Measurements from ENCODE around the gene FAM118A.
"Not testable (repeated sequence)": the region's sequence is repeated elsewhere in the genome, so short reads cannot be mapped to it uniquely, and the experiment has no call there.

FAM118A gene

GRCh38 chr22:45319324-45319685, 9.6 kb downstream of the FAM118A start:
- Mint-ChIP-seq H3K4me3 (peak overlapping the region; percentile 77 to 80), H3K27ac (peak overlapping the region; percentile 99 to 100), H3K27me3 (no peaks in the 10 kb centered on the region), H3K36me3 (ENCODE audit: insufficient read depth) (peaks cover 47% of the 10 kb centered on the region), H3K9me3 (no peaks in the 10 kb centered on the region), H3K4me1 (ENCODE audit: low read depth in 2 of 2) (peaks cover 38 to 40% of the 10 kb centered on the region in 2 donors)
- ATAC-seq (replicated peaks): no peak
- DNase-seq: peak in 1 of 3 experiments; percentile 50

- DNase-seq: no peak
- Mint-ChIP-seq H3K36me3 (ENCODE audit: insufficient read depth) (peaks cover 51% of the 10 kb centered on the region), H3K27me3 (no peaks in the 10 kb centered on the region), H3K4me3 (peak overlapping the region; percentile 77 to 80), H3K27ac (peak overlapping the region; percentile 99 to 100), H3K4me1 (ENCODE audit: low read depth in 2 of 2) (peaks cover 38 to 46% of the 10 kb centered on the region in 2 donors), H3K9me3 (no peaks in the 10 kb centered on the region)
- ATAC-seq (replicated peaks): no peak
Measured at GRCh38 chr22:45320357-45320976, 10.7 kb downstream of the FAM118A start.

- H3K36me3 Mint-ChIP-seq (ENCODE audit: insufficient read depth): peaks cover 59% of the 10 kb centered on the region
- ATAC-seq (replicated peaks): no peak
- no peak overlapping the region for H3K4me3 Mint-ChIP-seq
- H3K9me3 Mint-ChIP-seq: no peaks in the 10 kb centered on the region
- H3K27ac Mint-ChIP-seq: peak overlapping the region; percentile 99 to 100
- no peaks in the 10 kb centered on the region for H3K27me3 Mint-ChIP-seq
- no peak for DNase-seq
- peaks cover 40 to 50% of the 10 kb centered on the region in 2 donors for H3K4me1 Mint-ChIP-seq (ENCODE audit: low read depth in 2 of 2)
Measured at GRCh38 chr22:45321827-45322226, 12.1 kb downstream of the FAM118A start.

DNA sequence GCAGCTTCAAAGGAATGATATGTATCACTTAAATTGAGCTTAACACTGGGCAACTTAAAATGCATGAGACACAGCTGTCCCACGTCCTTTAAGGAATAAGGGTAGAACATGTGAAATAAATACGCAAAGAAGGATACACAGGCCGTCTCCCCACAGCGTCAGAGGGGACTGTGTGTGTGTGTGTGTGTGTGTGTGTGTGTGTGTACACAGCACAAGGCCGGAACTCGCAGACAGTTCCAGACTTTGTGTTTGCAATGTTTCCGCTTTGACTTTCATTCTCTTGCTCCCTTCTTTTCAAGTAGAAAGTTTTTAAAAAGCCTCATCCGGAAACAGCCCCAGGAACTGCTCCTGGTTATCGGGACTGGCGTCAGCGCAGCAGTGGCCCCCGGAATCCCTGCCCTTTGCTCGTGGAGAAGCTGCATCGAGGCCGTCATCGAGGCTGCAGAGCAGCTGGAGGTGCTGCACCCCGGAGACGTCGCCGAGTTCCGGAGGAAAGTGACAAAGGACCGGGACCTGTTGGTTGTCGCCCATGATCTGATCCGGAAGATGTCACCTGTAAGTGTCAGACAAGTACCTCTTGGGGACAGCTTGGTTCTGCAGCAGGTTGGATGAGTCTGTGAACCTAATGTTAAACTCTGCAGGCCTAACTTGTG, 13.3 kb downstream of the FAM118A start:
- Mint-ChIP-seq H3K27me3 (no peaks in the 10 kb centered on the region), H3K9me3 (no peaks in the 10 kb centered on the region), H3K27ac (peak overlapping the region; percentile 63 to 81), H3K36me3 (ENCODE audit: insufficient read depth) (peaks cover 62% of the 10 kb centered on the region), H3K4me3 (no peak overlapping the region), H3K4me1 (ENCODE audit: low read depth in 2 of 2) (peaks cover 36 to 48% of the 10 kb centered on the region in 2 donors)
- DNase-seq (no peak), ATAC-seq (replicated peaks) (no peak)

- no peak for DNase-seq
- peak overlapping the region; percentile 63 to 81 for H3K27ac Mint-ChIP-seq
- H3K27me3 Mint-ChIP-seq: no peaks in the 10 kb centered on the region
- peaks cover 31 to 41% of the 10 kb centered on the region in 2 donors for H3K4me1 Mint-ChIP-seq (ENCODE audit: low read depth in 2 of 2)
- H3K36me3 Mint-ChIP-seq (ENCODE audit: insufficient read depth): peaks cover 59% of the 10 kb centered on the region
- no peaks in the 10 kb centered on the region for H3K9me3 Mint-ChIP-seq
- ATAC-seq (replicated peaks): no peak
- H3K4me3 Mint-ChIP-seq: peak overlapping the region in 1 of 2 donors; percentile 34
Measured at GRCh38 chr22:45323695-45324094, 14.0 kb downstream of the FAM118A start.

DNA sequence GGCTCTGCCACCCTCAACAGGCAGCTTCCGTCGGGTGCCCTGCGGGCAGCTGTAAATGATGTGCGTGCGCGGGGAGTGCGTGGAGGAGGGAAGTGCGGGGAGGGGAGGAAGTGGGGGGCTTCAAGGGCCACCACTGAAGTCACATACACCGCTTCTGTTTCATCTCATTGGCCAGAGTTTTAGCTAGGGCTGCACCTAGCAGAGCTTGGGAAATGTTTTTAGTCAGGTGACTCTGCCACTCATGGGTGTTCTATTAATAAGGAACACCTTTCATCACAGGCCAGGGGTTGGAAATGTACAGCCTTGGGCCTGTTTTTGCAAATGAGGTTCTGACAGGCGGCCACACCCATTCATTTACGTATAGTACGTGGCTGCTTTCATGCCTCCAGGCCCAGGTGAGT, 14.6 kb downstream of the FAM118A start:
- H3K27ac Mint-ChIP-seq: peak overlapping the region; percentile 63 to 81
- H3K36me3 Mint-ChIP-seq (ENCODE audit: insufficient read depth): peaks cover 58% of the 10 kb centered on the region
- ATAC-seq (replicated peaks): no peak

DNA sequence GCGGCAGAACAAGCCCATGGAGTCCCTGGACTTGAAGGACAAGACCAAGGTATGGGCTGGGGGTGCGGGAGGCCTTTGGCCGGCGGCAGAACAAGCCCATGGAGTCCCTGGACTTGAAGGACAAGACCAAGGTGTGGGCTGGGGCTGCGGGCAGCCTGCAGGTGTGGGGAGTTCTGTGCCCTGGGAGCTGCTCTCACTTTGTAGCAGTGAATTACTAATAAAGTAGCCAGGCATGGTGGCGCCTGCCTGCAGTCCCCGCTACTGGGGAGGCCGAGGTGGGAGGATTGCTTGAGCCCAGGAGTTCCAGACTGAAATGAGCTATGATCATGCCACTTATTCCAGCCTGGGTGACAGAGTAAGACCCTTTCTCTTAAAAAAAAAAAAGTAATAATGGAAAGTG, 18.5 kb downstream of the FAM118A start:
- peak overlapping the region in 1 of 2 donors; percentile 54 for H3K27ac Mint-ChIP-seq
- not testable (repeated sequence) for H3K4me3 Mint-ChIP-seq; H3K27me3 Mint-ChIP-seq; H3K9me3 Mint-ChIP-seq; DNase-seq; ATAC-seq (replicated peaks)
- peaks cover 11 to 22% of the 10 kb centered on the region in 2 donors for H3K4me1 Mint-ChIP-seq (ENCODE audit: low read depth in 2 of 2)
- H3K36me3 Mint-ChIP-seq (ENCODE audit: insufficient read depth): peaks cover 72% of the 10 kb centered on the region

More for the DNA sequence above, 14.6 kb downstream of the FAM118A start:
- Mint-ChIP-seq H3K4me3 (no peak overlapping the region), H3K9me3 (no peaks in the 10 kb centered on the region), H3K27me3 (no peaks in the 10 kb centered on the region), H3K4me1 (ENCODE audit: low read depth in 2 of 2) (peaks cover 24 to 35% of the 10 kb centered on the region in 2 donors)
- DNase-seq: no peak

- Mint-ChIP-seq H3K9me3 (no peaks in the 10 kb centered on the region), H3K4me1 (ENCODE audit: low read depth in 2 of 2) (peaks cover 10 to 19% of the 10 kb centered on the region in 2 donors), H3K27me3 (no peaks in the 10 kb centered on the region), H3K4me3 (no peak overlapping the region), H3K27ac (peak overlapping the region; percentile 54 to 57), H3K36me3 (ENCODE audit: insufficient read depth) (peaks cover 66% of the 10 kb centered on the region)
- no peak for DNase-seq
- no peak for ATAC-seq (replicated peaks)
Measured at GRCh38 chr22:45328822-45329529, 19.2 kb downstream of the FAM118A start.

- H3K27me3 Mint-ChIP-seq: no peaks in the 10 kb centered on the region
- H3K4me3 Mint-ChIP-seq: no peak overlapping the region
- peaks cover 63% of the 10 kb centered on the region for H3K36me3 Mint-ChIP-seq (ENCODE audit: insufficient read depth)
- ATAC-seq (replicated peaks): no peak
- no peak for DNase-seq
- peak overlapping the region; percentile 54 to 57 for H3K27ac Mint-ChIP-seq
- H3K4me1 Mint-ChIP-seq (ENCODE audit: low read depth in 2 of 2): peaks cover 15 to 22% of the 10 kb centered on the region in 2 donors
- no peaks in the 10 kb centered on the region for H3K9me3 Mint-ChIP-seq
Measured at GRCh38 chr22:45329530-45329936, 19.8 kb downstream of the FAM118A start.

DNA sequence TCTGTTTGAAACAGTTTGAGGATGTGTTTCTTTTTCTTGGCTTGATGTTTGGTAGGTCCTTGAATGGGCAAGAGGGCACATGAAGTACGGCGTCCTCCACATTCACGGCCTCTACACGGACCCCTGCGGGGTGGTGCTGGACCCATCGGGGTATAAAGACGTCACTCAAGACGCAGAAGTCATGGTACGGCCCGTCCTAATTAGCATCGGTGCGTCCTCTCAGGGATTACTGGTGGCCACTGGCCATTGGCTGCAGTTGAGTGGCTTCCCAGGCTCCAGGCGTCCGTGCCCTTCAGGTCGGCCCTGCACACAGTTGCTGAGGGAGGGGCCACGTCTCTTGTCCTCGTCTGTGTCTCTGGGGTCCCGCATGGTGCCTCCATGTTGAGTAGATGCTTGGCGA, 20.8 kb downstream of the FAM118A start:
- peaks cover 10 to 18% of the 10 kb centered on the region in 2 donors for H3K4me1 Mint-ChIP-seq (ENCODE audit: low read depth in 2 of 2)
- ATAC-seq (replicated peaks) (no peak), DNase-seq (no peak)
- H3K27me3 Mint-ChIP-seq: no peaks in the 10 kb centered on the region
- H3K4me3 Mint-ChIP-seq: no peak overlapping the region
- peak overlapping the region; percentile 28 to 63 for H3K27ac Mint-ChIP-seq
- peaks cover 64% of the 10 kb centered on the region for H3K36me3 Mint-ChIP-seq (ENCODE audit: insufficient read depth)
- H3K9me3 Mint-ChIP-seq: no peaks in the 10 kb centered on the region

GRCh38 chr22:45331486-45331885, 21.8 kb downstream of the FAM118A start:
- H3K27me3 Mint-ChIP-seq: no peaks in the 10 kb centered on the region
- peaks cover 8 to 15% of the 10 kb centered on the region in 2 donors for H3K4me1 Mint-ChIP-seq (ENCODE audit: low read depth in 2 of 2)
- DNase-seq (no peak), ATAC-seq (replicated peaks) (no peak)
- H3K36me3 Mint-ChIP-seq (ENCODE audit: insufficient read depth): peaks cover 59% of the 10 kb centered on the region
- H3K4me3 Mint-ChIP-seq: no peak overlapping the region
- no peaks in the 10 kb centered on the region for H3K9me3 Mint-ChIP-seq
- peak overlapping the region; percentile 28 to 63 for H3K27ac Mint-ChIP-seq

DNA sequence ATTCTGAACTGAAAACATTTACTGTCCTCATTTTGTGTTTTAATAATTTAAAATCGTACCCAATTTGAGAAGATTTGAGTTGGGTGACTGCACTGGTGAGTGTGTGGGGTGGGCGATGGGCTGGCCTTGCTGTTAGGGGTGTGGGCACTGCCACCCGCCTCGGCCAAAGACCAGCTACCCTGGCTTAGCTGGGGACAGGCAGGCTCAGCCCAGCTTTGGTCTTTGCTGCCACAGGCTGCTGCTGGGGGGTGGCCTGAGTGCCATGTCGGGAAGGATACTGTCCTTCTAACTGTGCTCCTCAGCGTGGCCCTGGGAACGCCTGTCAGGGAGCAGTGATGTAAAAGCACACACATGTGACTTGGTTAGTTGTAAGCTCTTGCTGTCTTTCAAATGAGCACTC, 22.3 kb downstream of the FAM118A start:
- H3K9me3 Mint-ChIP-seq: no peaks in the 10 kb centered on the region
- ATAC-seq (replicated peaks) (no peak), DNase-seq (no peak)
- no peak overlapping the region for H3K4me3 Mint-ChIP-seq
- H3K36me3 Mint-ChIP-seq (ENCODE audit: insufficient read depth): peaks cover 60% of the 10 kb centered on the region
- H3K27ac Mint-ChIP-seq: peak overlapping the region; percentile 28 to 63
- peaks cover 9 to 15% of the 10 kb centered on the region in 2 donors for H3K4me1 Mint-ChIP-seq (ENCODE audit: low read depth in 2 of 2)
- no peaks in the 10 kb centered on the region for H3K27me3 Mint-ChIP-seq

DNA sequence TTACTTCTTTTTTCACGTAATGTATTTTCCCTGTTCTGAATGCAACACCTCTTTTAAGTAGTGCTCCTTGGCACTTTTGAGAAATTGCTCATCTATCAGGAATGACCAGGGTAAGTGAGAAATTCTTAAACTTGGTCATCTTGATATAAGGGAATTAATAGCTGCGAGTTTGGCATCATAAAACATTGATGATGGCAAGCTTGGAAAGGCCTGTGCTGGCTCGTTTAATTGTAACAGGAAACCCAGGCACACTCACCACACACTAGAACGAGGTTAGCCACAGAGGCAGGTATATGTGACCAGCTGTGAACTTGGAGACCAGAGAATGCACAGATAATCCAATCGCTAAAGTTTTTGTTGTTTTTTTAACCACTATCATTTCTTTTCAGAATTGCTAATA, 24.3 kb downstream of the FAM118A start:
- H3K27ac Mint-ChIP-seq: peak overlapping the region; percentile 55 to 81
- peak; percentile 88 for ATAC-seq (replicated peaks)
- no peak for DNase-seq
- H3K4me1 Mint-ChIP-seq (ENCODE audit: low read depth in 2 of 2): peaks cover 9 to 15% of the 10 kb centered on the region in 2 donors
- H3K9me3 Mint-ChIP-seq: no peaks in the 10 kb centered on the region
- peaks cover 63% of the 10 kb centered on the region for H3K36me3 Mint-ChIP-seq (ENCODE audit: insufficient read depth)
- H3K27me3 Mint-ChIP-seq: no peaks in the 10 kb centered on the region
- H3K4me3 Mint-ChIP-seq: peak overlapping the region; percentile 10 to 35

Measured in effector memory CD8-positive, alpha-beta T cell (primary cell).